MCF 10A (cell line): ENCODE results near the gene G3BP1. TPM values are rescaled to one million over a fixed set of nuclear protein-coding genes. Genes with fewer than 3 reads are reported as not detected.

Source experiments
- BruUV-seq: library from RNA; stranded (reverse); fragments of 400-500 nt; replicated peaks from 2 replicates; lab custom pipeline; 2021; lab: Mats Ljungman, UMichigan
- CTCF ChIA-PET: fragments of 300-600 bp; sonication (Branson Sonifier 250); formaldehyde crosslinking; extraction: SDS; loops from one replicate; lab custom pipeline; 2021; ENCODE audit warnings: antibody characterized with exemption, inconsistent platforms; lab: Yijun Ruan, JAX
- POLR2A ChIA-PET: fragments of 300-600, 350-650 bp; sonication (Branson Sonifier 250); formaldehyde crosslinking; extraction: SDS; loops from one replicate; lab custom pipeline; 2020; ENCODE audit warnings: antibody characterized with exemption, inconsistent platforms; lab: Yijun Ruan, JAX
- DNase-seq: peaks from one replicate; pipeline ENCODE4 v3.0.0-alpha.2; 2018; ENCODE audit not compliant: unreplicated experiment
- H3K27ac Mint-ChIP-seq: one replicate; pipeline ENCODE4 v1.8.0; 2022; ENCODE audit warnings: mild to moderate bottlenecking, low read depth, mixed read lengths; ENCODE audit not compliant: unreplicated experiment
- H3K27me3 Mint-ChIP-seq: one replicate; pipeline ENCODE4 v1.8.0; 2022; ENCODE audit warnings: mixed read lengths; ENCODE audit not compliant: insufficient read depth, unreplicated experiment
- H3K36me3 Mint-ChIP-seq: one replicate; pipeline ENCODE4 v1.8.0; 2022; ENCODE audit warnings: mild to moderate bottlenecking, moderate library complexity, mixed read lengths; ENCODE audit not compliant: insufficient read depth, unreplicated experiment
- H3K4me1 Mint-ChIP-seq: one replicate; pipeline ENCODE4 v1.8.0; 2022; ENCODE audit warnings: mixed read lengths; ENCODE audit not compliant: insufficient read depth, unreplicated experiment
- H3K4me3 Mint-ChIP-seq: one replicate; pipeline ENCODE4 v1.8.0; 2022; ENCODE audit warnings: mild to moderate bottlenecking, moderate library complexity, mixed read lengths; ENCODE audit not compliant: unreplicated experiment
- H3K9me3 Mint-ChIP-seq: one replicate; pipeline ENCODE4 v1.8.0; 2022; ENCODE audit warnings: mixed read lengths; ENCODE audit not compliant: unreplicated experiment
- intact Hi-C: fragments of 100-400 bp; cut with micrococcal nuclease; formaldehyde crosslinking; loops from 2 replicates; pipeline ENCODE4 v1.14.1; 2022
- total RNA-seq: library from RNA; stranded (reverse); gene quantifications from 2 replicates; pipeline ENCODE4 v1.2.3, GENCODE V29; 2022
- TF ChIP-seq, protein P1 (sequence below): fragments of 200-600 bp; IDR thresholded peaks from one replicate; pipeline ENCODE4 v1.8.0; 2022; ENCODE audit warnings: antibody characterized with exemption, mild to moderate bottlenecking; ENCODE audit not compliant: unreplicated experiment

Gene G3BP1
- total RNA-seq, 1 experiment from 2014 or later, result 279 TPM

- ChIA-PET POLR2A (interaction anchor here (0.6 to 4.3 kb wide), 4 partner anchors 15 to 561 kb away, joined by 3 to 24 read pairs (median 3); partner anchors contain the start of gene G3BP1), CTCF (interaction anchor here (0.8 to 3.7 kb wide), 8 partner anchors 10 to 695 kb away, joined by 3 to 19 read pairs (median 4); no protein-coding TSS in a partner anchor)
- Mint-ChIP-seq H3K4me1 (peaks cover 54% of the 10 kb centered on the region), H3K36me3 (peaks cover 92% of the 10 kb centered on the region), H3K27ac (peak overlapping the region; percentile 18), H3K4me3 (no peak overlapping the region), H3K27me3 (no peaks in the 10 kb centered on the region), H3K9me3 (no peaks in the 10 kb centered on the region)
- TF ChIP-seq, protein P1, sequence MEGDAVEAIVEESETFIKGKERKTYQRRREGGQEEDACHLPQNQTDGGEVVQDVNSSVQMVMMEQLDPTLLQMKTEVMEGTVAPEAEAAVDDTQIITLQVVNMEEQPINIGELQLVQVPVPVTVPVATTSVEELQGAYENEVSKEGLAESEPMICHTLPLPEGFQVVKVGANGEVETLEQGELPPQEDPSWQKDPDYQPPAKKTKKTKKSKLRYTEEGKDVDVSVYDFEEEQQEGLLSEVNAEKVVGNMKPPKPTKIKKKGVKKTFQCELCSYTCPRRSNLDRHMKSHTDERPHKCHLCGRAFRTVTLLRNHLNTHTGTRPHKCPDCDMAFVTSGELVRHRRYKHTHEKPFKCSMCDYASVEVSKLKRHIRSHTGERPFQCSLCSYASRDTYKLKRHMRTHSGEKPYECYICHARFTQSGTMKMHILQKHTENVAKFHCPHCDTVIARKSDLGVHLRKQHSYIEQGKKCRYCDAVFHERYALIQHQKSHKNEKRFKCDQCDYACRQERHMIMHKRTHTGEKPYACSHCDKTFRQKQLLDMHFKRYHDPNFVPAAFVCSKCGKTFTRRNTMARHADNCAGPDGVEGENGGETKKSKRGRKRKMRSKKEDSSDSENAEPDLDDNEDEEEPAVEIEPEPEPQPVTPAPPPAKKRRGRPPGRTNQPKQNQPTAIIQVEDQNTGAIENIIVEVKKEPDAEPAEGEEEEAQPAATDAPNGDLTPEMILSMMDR, result no peak
- DNase-seq, result no peak
- intact Hi-C loops, result no loop called here
- no TSS peak for BruUV-seq
Observed at GRCh38 chr5:151808451-151809169, 36.9 kb downstream of the G3BP1 start.

DNA sequence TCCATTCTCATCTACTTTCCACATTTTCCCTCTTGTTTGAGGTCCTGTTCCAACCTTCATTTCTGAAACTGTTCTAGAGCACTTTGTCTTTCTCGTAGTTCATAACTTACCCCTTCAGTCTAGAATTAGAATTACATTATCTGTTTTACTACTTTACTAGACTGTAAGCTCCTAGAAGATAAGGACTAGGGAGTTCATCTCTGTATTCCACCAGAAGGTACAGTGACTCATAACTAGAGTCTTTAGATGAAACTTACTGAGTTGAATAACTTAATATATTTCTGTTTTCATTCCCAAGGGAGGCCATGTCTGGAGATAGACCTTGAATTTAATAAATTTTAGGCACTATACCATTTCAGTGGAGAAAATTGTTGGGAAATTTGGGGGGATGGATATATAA is 38.7 kb downstream of the G3BP1 start:
- Mint-ChIP-seq H3K4me3 (no peak overlapping the region), H3K27ac (peak overlapping the region; percentile 58), H3K4me1 (peaks cover 54% of the 10 kb centered on the region), H3K36me3 (peaks cover 92% of the 10 kb centered on the region), H3K27me3 (no peaks in the 10 kb centered on the region), H3K9me3 (no peaks in the 10 kb centered on the region)
- DNase-seq, result no peak
- TF ChIP-seq, protein P1, result no peak
- no TSS peak for BruUV-seq
- CTCF ChIA-PET, result interaction anchor here (0.6 to 3.7 kb wide), 8 partner anchors 8 to 539 kb away, joined by 3 to 19 read pairs (median 4); no protein-coding TSS in a partner anchor
- intact Hi-C loops, result no loop called here
- POLR2A ChIA-PET, result interaction anchor here (0.7 to 4.3 kb wide), 4 partner anchors 11 to 557 kb away, joined by 3 to 24 read pairs (median 12); partner anchors contain the start of genes G3BP1 and GM2A

- no peak for DNase-seq
- Mint-ChIP-seq H3K4me1 (peaks cover 51% of the 10 kb centered on the region), H3K27me3 (no peaks in the 10 kb centered on the region), H3K9me3 (no peaks in the 10 kb centered on the region), H3K4me3 (no peak overlapping the region), H3K36me3 (peaks cover 91% of the 10 kb centered on the region), H3K27ac (peak overlapping the region; percentile 58)
- ChIA-PET CTCF (interaction anchor here (0.6 to 3.7 kb wide), 6 partner anchors 11 to 539 kb away, joined by 3 to 19 read pairs (median 9); no protein-coding TSS in a partner anchor), POLR2A (interaction anchor here (1.2 to 4.3 kb wide), 4 partner anchors 11 to 558 kb away, joined by 3 to 24 read pairs (median 14); partner anchors contain the start of genes G3BP1 and GM2A)
- TF ChIP-seq, protein P1, result no peak
- intact Hi-C loops, result no loop called here
- BruUV-seq, result no TSS peak
Observed at GRCh38 chr5:151810897-151811296, 39.1 kb downstream of the G3BP1 start.

DNA sequence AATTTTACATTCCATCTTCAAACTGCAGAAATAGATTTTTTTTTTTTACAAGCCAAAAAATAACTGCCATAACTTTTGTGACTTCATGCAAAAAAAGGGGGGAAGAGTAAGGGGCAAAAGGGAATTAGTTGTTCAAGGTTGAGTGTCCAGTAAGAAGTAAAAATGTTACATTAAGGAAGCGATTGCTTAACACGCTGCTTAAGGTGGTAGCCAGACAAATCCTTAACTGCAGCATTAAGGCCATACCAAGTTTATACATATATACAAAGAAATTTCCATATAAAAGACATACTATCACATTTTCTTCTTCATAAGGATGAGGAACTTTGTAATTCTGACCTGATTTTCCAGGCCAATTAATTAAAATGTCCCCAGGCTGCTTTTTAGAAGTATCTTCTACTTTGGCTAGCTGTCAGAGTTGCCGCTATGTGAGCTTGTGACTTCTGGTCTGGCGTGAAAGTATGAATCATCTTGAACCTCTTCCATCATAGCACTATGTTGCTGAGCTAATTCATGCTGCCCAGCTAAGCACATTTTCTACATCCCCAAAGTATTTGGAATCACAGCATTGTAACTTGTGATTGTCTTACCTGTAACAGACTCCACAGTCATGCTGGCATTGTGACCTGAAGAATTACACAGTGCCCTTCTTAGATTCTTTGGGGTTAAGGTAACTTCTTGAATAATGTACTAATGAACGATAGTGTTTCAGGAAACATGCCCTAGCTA is 40.0 kb downstream of the G3BP1 start:
- Mint-ChIP-seq H3K4me1 (peaks cover 44% of the 10 kb centered on the region), H3K27ac (peak overlapping the region; percentile 58), H3K9me3 (no peaks in the 10 kb centered on the region), H3K27me3 (no peaks in the 10 kb centered on the region), H3K4me3 (no peak overlapping the region), H3K36me3 (peaks cover 91% of the 10 kb centered on the region)
- intact Hi-C loops, result no loop called here
- CTCF ChIA-PET, result interaction anchor here (0.6 to 3.7 kb wide), 11 partner anchors 12 to 538 kb away, joined by 3 to 18 read pairs (median 3); no protein-coding TSS in a partner anchor
- DNase-seq, result peak; percentile 57
- TF ChIP-seq, protein P1, result no peak
- no TSS peak for BruUV-seq
- POLR2A ChIA-PET, result interaction anchor here (0.6 to 4.3 kb wide), 6 partner anchors 11 to 1775 kb away, joined by 3 to 24 read pairs (median 4); partner anchors contain the start of gene G3BP1
